Measurements from ENCODE around the gene METTL4.
A peak's percentile ranks its signal among the peaks of the same experiment; 100 is the strongest.

METTL4 gene

DNA sequence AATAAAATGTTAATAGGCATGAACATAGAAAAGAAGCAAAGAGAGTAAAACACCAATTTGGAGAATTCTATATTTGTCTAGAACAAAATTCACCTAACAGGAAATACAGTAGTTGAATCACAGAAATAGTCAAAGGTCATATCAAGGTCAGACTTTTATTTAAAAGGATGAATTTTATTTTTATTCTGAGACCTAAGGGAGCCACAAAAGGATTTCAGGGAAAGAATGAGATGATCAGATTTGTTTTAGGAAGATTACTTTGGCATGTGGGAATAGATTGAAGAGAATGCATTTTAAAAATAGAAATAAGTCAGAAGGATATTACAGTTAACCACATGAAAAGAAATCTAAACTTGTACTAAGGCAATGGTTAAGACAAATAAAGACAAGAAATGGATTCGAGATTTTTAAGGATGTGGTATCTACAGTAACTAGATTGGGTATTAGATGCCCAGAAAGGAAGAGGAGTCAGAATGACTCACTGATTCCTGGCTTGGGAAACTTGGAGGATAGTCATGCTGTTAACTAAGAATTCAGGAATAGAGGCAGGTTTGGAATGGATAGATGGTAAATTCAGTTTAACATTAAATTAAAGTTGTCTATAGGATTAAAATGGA lies 56.0 kb downstream of the METTL4 start:
- peak; percentile 47 for DNase-seq

DNA sequence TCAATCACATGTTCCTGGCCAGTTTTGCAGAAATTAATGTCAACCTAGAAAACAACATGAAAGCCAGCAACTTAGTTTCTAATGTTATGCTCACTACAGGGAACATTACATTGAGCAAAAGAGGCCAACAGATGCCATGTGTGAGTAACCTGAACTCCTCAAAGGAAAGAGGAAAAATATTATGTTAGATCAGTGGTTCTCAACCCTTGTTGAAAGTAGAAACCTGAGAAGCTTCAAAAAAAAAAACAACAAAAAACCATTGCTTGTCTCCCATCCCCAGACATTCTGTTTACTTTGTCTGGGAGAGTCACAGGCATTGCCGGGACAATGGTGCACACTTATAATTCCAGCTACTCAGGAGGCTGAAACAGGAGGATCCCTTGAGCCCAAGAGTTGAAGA lies 57.7 kb downstream of the METTL4 start:
- no peak for DNase-seq

DNA sequence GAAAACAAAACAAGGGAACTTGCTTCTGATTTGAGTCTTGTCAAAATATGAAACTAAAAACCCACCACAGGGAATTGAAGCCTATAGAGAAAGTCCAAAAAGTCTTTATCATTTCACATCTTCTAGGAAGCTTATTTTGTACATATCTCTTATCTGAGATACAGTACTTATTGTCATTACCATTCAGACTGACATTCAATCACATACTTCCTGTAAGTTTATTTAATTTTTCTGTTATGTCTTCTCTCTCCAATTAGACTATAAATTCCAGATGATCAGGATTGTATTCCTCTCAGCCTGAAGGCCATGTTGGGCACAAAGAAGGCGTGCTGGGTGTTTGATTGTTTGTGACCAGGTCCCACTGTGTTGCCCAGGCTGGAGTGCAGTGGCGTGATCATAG lies 59.2 kb downstream of the METTL4 start:
- DNase-seq, result no peak

DNA sequence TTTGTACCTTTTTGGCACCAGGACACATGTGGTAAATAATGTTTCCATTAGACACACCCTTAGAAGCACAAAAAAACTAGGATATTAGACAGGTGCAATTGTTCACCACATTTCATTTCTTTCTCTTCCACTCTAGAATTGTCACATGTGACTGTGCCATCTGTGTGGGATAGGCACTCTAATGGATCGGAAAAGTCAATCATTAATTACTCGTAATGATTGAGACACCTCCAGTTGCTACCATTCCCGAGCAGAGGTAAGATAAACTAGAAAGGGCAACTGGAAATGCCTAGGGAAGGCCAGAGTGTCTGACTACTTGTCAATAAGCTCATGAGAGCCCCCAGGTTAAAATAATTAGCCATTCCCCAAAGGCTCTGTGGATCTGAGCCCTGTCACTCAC lies 59.9 kb downstream of the METTL4 start:
- no peak for DNase-seq

DNA sequence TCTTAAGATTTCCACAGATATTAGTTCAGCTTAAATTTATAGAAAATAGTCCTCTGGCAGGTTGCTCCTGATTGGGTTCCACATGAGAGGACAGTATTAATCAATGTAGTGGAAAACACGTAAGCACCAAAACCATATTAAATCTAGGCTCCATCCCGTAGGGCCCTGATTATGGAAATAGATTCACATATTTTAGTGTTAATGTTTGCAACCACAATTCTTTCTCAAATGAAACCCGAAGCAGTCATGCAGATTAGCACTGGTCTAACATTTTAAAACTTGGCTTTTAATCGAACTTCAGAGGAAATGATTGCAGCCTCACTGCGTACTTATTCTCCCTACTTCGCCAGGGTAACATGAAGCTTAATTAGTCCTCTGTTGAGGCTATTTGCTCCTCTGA lies 60.9 kb downstream of the METTL4 start:
- DNase-seq, result no peak

- no peak for DNase-seq
Observed at GRCh38 chr18:2508678-2509077, 62.6 kb downstream of the METTL4 start.

DNA sequence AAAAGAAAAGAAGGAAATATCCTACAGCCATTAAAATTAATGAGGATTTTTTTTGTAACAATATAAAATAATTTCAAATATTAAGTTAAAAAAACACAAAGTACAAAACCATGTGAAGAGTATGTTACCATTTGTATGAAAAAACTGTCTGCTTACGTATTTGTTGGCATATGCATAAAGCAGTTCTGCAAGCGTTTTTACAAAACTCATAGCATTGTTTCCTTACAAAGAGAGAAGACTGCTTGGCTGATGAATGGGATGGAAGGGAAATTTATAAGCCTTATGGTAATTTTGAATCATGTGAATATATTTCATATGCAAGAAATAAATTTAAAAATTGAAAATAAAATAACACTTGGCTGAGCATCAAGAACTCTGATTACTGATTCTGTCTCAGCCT lies 63.1 kb downstream of the METTL4 start:
- DNase-seq, result no peak

DNA sequence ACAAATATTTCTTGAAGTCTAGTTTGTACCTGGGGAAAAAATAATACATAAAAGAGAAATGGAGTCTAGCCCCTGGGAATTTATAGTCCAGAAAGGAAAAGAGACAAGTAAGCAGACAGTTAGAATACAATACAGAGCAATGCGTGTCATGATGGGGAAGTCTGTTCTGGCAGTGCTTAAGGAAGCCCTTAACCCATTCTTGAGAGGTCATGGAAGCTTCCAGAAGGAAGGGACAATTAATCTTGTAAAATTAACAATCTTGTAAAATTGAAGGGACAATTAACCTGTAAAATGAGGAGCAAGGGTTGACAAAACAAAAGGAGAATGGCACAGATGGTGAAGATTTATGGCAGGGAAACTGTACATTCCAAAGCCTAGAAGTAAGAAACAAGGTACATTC lies 66.7 kb downstream of the METTL4 start:
- no peak for DNase-seq

DNA sequence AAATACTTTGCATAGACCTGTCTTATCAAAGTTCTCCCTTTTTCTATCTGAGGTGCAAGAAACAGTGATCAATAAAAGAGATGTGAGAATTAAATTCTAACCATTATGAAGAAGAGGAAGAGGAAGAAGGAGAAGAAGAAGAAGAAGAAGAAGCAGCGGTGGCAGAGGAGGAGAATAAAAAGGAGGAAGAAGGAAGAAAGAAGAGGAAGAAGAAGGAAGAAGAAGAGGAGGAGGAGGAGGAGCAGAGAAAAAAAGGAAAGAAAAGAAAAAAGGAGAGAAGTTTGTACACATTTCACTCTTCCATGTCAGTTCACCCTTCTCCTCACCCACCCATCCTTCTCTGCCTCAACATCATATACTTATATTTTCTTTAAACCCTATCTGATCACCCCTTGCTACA lies 68.4 kb downstream of the METTL4 start:
- DNase-seq, result no peak

DNA sequence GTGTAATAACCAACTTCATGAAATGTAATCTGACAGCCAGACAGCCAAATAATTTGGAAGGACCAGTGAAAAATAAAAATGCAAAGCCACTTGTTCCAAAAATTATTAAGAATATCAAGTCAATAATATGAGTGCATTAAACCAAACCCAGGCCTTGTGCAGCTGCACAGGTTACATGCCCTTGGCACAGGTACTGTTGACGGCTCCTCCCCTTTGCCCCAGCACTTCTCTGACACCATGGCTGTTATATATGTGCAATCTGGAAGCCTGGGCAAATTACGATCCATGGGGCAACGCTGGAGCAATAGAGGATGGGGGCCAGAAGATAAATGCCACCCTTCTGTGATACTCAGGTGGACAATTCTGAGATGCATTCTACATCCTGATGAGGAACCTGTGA lies 68.9 kb downstream of the METTL4 start:
- no peak for DNase-seq

- no peak for DNase-seq
Observed at GRCh38 chr18:2497797-2498196, 73.5 kb downstream of the METTL4 start.

- no peak for DNase-seq
Observed at GRCh38 chr18:2495381-2495780, 75.9 kb downstream of the METTL4 start.

DNA sequence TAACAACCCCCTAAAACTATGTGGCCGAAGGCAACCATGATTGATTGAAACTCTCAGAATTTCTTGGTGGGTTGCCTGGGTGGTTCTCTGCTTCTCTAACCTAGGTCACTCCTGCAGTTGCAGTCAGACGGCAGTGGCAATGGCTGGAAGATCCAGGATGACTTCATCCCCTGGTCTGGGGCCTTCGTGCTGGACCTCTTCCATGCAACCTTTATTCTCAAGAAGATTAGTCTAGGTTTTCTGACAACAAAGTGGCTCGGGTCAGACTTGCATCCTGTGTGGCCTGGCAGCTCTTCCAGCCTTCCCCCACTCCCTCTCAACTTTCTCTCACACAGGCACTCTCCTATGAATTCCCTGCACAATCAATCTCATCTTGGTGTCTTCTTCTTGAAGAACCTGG lies 76.4 kb downstream of the METTL4 start:
- no peak for DNase-seq

Measured in amniotic stem cell (primary cell).